ENCODE data around the gene VTI1A.

The VTI1A gene

GRCh38 chr10:112409755-112410154 is 37.3 kb upstream of the VTI1A start:
- H3K4me3 ChIP-seq (ENCODE audit: low read depth, low read length) = no peak overlapping the region
- no peak for TF ChIP-seq CTCF (IDR thresholded peaks at IDR 0.05; ENCODE audit: control insufficient read depth, extremely low read depth, insufficient read depth)
- DNase-seq (ENCODE audit: low read depth) = no peak

- no peak overlapping the region for H3K4me3 ChIP-seq (ENCODE audit: low read depth, low read length)
- TF ChIP-seq CTCF (IDR thresholded peaks at IDR 0.05; ENCODE audit: control insufficient read depth, extremely low read depth, insufficient read depth) = no peak
- DNase-seq (ENCODE audit: low read depth) = no peak
Observed at GRCh38 chr10:112412696-112413095, 34.3 kb upstream of the VTI1A start.

- DNase-seq (ENCODE audit: low read depth) = no peak
- H3K4me3 ChIP-seq (ENCODE audit: low read depth, low read length) = no peak overlapping the region
- TF ChIP-seq CTCF (IDR thresholded peaks at IDR 0.05; ENCODE audit: control insufficient read depth, extremely low read depth, insufficient read depth) = no peak
Observed at GRCh38 chr10:112421731-112422130, 25.3 kb upstream of the VTI1A start.

- TF ChIP-seq CTCF (IDR thresholded peaks at IDR 0.05; ENCODE audit: control insufficient read depth, extremely low read depth, insufficient read depth) = no peak
- H3K4me3 ChIP-seq (ENCODE audit: low read depth, low read length) = no peak overlapping the region
- no peak for DNase-seq (ENCODE audit: low read depth)
Observed at GRCh38 chr10:112424651-112425050, 22.4 kb upstream of the VTI1A start.

GRCh38 chr10:112426111-112426510 is 20.9 kb upstream of the VTI1A start:
- DNase-seq (ENCODE audit: low read depth) = no peak
- no peak overlapping the region for H3K4me3 ChIP-seq (ENCODE audit: low read depth, low read length)
- no peak for TF ChIP-seq CTCF (IDR thresholded peaks at IDR 0.05; ENCODE audit: control insufficient read depth, extremely low read depth, insufficient read depth)

- TF ChIP-seq CTCF (IDR thresholded peaks at IDR 0.05; ENCODE audit: control insufficient read depth, extremely low read depth, insufficient read depth) = no peak
- no peak overlapping the region for H3K4me3 ChIP-seq (ENCODE audit: low read depth, low read length)
- DNase-seq (ENCODE audit: low read depth) = no peak
Observed at GRCh38 chr10:112429147-112429546, 17.9 kb upstream of the VTI1A start.

GRCh38 chr10:112429654-112430230 is 17.3 kb upstream of the VTI1A start:
- no peak for TF ChIP-seq CTCF (IDR thresholded peaks at IDR 0.05; ENCODE audit: control insufficient read depth, extremely low read depth, insufficient read depth)
- no peak for DNase-seq (ENCODE audit: low read depth)
- H3K4me3 ChIP-seq (ENCODE audit: low read depth, low read length) = no peak overlapping the region
